Measurements from ENCODE around the gene SMCO3. TPM values are rescaled to one million over a fixed set of nuclear protein-coding genes. Genes with fewer than 3 reads are reported as not detected.

The SMCO3 gene
- total and polyA plus RNA-seq, 10 of the 15 experiments (the other 5 are each of a cell fraction or from before 2014, with no cell fraction given): 0.05 to 0.35 (median 0.10) TPM; not detected in 6

DNA sequence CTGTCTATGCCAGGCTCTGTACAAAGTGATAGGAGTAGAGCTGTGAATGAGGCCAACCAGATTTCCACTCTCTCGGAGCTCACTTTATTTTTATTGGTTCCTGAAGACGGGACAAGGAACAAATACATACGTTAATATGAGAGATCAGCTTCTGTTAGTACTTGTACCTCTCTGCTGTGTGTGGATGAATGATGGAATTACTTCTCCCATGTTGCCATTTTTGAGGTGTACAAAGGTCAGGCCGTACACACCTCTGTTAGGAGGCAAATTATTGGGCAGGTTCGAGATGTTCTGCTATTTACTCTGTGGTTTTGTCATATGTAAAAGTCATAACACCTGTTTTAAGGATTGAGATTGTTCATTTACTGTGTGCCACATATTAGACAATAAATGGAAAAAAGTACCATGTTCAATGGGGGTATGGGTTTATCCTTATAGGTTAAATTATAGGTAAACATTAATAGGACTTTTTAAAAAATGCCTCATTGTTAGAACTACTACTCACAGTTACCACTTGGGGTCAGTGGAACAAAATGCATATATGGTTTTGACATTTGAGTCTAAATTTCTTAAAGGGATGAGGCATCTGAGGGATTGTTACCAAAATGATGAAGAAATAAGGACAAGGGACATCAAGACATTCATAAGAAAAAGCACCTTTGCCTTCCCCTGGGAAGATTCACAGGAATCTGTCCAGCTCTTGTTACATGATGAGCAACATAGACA is 37.6 kb downstream of the SMCO3 start:
- Histone ChIP-seq H2AFZ (ENCODE audit: control insufficient read depth, low read depth, low read length) (no peak overlapping the region), H3K4me2 (ENCODE audit: control insufficient read depth, insufficient read depth) (peak overlapping the region; percentile 95), H3K4me1 (ENCODE audit: control insufficient read depth, insufficient read depth, low read length) (peaks cover 5% of the 10 kb centered on the region), H3K27me3 (replicated peaks in 1 of 2; ENCODE audit: control insufficient read depth in 2 of 2, insufficient read depth in 2 of 2, low read length in 1 of 2) (no peaks in the 10 kb centered on the region), H3K36me3 (ENCODE audit: control insufficient read depth in 2 of 2, insufficient read depth in 2 of 2, low read length in 1 of 2) (no peaks in the 10 kb centered on the region), H3K79me2 (ENCODE audit: control insufficient read depth, insufficient read depth, low read length) (peaks cover 15% of the 10 kb centered on the region), H3K9me3 (replicated peaks; ENCODE audit: control insufficient read depth, insufficient read depth, low read length) (no peaks in the 10 kb centered on the region), H3K4me3 (no peak overlapping the region), H3K27ac (ENCODE audit: control insufficient read depth, insufficient read depth) (no peak overlapping the region), H3K9ac (ENCODE audit: control insufficient read depth, insufficient read depth, low read length) (no peak overlapping the region), H4K20me1 (ENCODE audit: control insufficient read depth, insufficient read depth) (no peaks in the 10 kb centered on the region)
- ChIA-PET POLR2A (interaction anchor here (0.8 to 4.3 kb wide), 2 partner anchors 26 to 28 kb away, joined by 4 to 24 read pairs; partner anchors contain the start of genes C12orf60 and WBP11), RAD21 (ENCODE audit: unreplicated experiment) (interaction anchor here (0.7 to 9.5 kb wide), 3 partner anchors 19 to 219 kb away, joined by 3 to 89 read pairs (median 6); partner anchors contain the start of genes C12orf60 and WBP11), CTCF (interaction anchor here (0.7 to 2.6 kb wide), 13 partner anchors 8 to 538 kb away, joined by 3 to 11 read pairs (median 4); partner anchors contain the start of genes C12orf60 and WBP11), SMC1A (ENCODE audit: uncharacterized antibody, unreplicated experiment) (interaction anchor here (0.8 to 4.4 kb wide), 7 partner anchors 24 to 219 kb away, joined by 4 to 29 read pairs (median 4); no protein-coding TSS in a partner anchor)
- TF ChIP-seq, protein P1, sequence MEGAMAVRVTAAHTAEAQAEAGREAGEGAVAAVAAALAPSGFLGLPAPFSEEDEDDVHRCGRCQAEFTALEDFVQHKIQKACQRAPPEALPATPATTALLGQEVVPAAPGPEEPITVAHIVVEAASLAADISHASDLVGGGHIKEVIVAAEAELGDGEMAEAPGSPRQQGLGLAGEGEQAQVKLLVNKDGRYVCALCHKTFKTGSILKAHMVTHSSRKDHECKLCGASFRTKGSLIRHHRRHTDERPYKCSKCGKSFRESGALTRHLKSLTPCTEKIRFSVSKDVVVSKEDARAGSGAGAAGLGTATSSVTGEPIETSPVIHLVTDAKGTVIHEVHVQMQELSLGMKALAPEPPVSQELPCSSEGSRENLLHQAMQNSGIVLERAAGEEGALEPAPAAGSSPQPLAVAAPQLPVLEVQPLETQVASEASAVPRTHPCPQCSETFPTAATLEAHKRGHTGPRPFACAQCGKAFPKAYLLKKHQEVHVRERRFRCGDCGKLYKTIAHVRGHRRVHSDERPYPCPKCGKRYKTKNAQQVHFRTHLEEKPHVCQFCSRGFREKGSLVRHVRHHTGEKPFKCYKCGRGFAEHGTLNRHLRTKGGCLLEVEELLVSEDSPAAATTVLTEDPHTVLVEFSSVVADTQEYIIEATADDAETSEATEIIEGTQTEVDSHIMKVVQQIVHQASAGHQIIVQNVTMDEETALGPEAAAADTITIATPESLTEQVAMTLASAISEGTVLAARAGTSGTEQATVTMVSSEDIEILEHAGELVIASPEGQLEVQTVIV (IDR thresholded peaks at IDR 0.05; ENCODE audit: borderline replicate concordance, partially characterized antibody): no peak
- TF ChIP-seq ATF7 (IDR thresholded peaks at IDR 0.05; ENCODE audit: low read depth) (no peak), GATAD2B (conservative IDR thresholded peaks at IDR 0.05; ENCODE audit: low read depth) (no peak), TARDBP (IDR thresholded peaks at IDR 0.05; ENCODE audit: borderline replicate concordance) (no peak), ZNF207 (IDR thresholded peaks at IDR 0.05; ENCODE audit: borderline replicate concordance) (no peak), RAD21 (IDR thresholded peaks at IDR 0.05; ENCODE audit: insufficient read depth, low read depth, low read length) (peak; percentile 59)
- TF ChIP-seq, protein P2, sequence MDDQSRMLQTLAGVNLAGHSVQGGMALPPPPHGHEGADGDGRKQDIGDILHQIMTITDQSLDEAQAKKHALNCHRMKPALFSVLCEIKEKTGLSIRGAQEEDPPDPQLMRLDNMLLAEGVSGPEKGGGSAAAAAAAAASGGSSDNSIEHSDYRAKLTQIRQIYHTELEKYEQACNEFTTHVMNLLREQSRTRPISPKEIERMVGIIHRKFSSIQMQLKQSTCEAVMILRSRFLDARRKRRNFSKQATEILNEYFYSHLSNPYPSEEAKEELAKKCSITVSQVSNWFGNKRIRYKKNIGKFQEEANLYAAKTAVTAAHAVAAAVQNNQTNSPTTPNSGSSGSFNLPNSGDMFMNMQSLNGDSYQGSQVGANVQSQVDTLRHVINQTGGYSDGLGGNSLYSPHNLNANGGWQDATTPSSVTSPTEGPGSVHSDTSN (IDR thresholded peaks at IDR 0.05; ENCODE audit: insufficient replicate concordance, low read depth, low read length): no peak
- TF ChIP-seq, protein P3, sequence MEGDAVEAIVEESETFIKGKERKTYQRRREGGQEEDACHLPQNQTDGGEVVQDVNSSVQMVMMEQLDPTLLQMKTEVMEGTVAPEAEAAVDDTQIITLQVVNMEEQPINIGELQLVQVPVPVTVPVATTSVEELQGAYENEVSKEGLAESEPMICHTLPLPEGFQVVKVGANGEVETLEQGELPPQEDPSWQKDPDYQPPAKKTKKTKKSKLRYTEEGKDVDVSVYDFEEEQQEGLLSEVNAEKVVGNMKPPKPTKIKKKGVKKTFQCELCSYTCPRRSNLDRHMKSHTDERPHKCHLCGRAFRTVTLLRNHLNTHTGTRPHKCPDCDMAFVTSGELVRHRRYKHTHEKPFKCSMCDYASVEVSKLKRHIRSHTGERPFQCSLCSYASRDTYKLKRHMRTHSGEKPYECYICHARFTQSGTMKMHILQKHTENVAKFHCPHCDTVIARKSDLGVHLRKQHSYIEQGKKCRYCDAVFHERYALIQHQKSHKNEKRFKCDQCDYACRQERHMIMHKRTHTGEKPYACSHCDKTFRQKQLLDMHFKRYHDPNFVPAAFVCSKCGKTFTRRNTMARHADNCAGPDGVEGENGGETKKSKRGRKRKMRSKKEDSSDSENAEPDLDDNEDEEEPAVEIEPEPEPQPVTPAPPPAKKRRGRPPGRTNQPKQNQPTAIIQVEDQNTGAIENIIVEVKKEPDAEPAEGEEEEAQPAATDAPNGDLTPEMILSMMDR (IDR thresholded peaks at IDR 0.05 in 2 of 3, conservative IDR thresholded peaks at IDR 0.05 in 1 of 3; ENCODE audit: control insufficient read depth in 2 of 3, extremely low read depth in 1 of 3, insufficient read depth in 1 of 3, low read depth in 3 of 3, low read length in 3 of 3): peak; percentile 22 to 49 (median 41); a peak in 3 of 6 replicates
- TF ChIP-seq, protein P4, sequence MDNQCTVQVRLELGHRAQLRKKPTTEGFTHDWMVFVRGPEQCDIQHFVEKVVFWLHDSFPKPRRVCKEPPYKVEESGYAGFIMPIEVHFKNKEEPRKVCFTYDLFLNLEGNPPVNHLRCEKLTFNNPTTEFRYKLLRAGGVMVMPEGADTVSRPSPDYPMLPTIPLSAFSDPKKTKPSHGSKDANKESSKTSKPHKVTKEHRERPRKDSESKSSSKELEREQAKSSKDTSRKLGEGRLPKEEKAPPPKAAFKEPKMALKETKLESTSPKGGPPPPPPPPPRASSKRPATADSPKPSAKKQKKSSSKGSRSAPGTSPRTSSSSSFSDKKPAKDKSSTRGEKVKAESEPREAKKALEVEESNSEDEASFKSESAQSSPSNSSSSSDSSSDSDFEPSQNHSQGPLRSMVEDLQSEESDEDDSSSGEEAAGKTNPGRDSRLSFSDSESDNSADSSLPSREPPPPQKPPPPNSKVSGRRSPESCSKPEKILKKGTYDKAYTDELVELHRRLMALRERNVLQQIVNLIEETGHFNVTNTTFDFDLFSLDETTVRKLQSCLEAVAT (IDR thresholded peaks at IDR 0.05): no peak
- 79% methylated on average over 5 of the region's 5 CpGs for WGBS (ENCODE audit: insufficient coverage, insufficient replicate concordance, low lambda C conversion rate, missing lambda C conversion rate)
- ATAC-seq (no peak), DNase-seq (ENCODE audit: low read depth, low spot score) (no peak), FAIRE-seq (no peak)
- BruUV-seq (replicated peaks): no TSS peak
- in situ Hi-C loops (cut with MboI): loop anchor here (10.0 to 25.0 kb wide), 3 partner anchors 178 to 1964 kb away; partner anchors contain the start of genes DDX47 and STRAP
- intact Hi-C loops (cut with micrococcal nuclease; ENCODE audit: unreplicated experiment): no loop called here
